ENCODE measurements around the gene PFDN1.
"Not testable (repeated sequence)": the region's sequence is repeated elsewhere in the genome, so short reads cannot be mapped to it uniquely, and the experiment has no call there.

Gene PFDN1

DNA sequence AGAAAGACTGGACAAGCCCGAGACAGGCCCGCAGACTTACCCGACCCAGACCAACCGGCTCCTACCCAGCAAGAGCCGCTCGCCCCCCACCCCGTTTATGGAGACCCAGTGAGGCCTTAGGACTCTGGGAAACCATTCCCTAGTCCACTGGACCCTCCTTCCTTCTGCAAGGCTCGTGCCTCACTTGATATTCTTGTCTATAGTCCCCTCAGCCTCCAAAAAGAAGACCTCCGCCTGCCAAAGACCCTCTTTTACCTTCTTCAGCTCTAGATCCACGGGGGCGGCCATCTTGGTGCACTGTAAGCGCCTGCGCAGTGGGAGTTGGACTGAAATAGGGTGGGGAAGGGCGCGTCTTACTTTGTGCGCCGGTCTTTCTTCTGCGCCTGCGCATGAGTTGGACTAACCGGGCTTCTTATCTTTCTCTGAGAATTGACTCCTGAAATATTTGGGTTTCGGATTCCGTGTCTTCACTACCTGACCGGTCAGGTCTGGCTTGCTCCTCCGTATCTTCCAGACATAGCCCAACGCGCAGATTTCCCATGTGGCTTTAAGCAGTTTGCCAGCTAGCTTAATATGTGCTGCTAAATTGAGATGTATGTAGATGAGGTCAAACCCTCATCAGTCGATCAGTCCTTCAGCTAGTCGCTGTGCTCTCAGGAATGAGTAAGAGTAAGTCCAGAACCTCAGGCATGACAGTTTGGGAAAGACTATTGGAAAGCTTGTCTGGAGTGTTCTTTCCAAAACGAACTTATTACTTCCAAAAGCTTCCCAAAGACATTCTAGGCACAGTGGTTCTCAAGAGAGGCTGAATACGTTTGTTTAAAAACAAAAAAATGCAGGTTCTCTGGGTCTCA lies at the start of gene PFDN1:
TSS of gene PFDN1 (minus strand) at position 316 of the 854 bp plus-strand sequence. CDS start at position 288, 28 bp downstream.
- DNase-seq: peak; percentile 94
- in situ Hi-C loops (cut with MboI; ENCODE audit: low pct_unique_long_range_greater_than_20kb, low sequenced_read_pairs): no loop called here

GRCh38 chr5:140351609-140352334 lies 48.9 kb upstream of the PFDN1 start:
- in situ Hi-C loops (cut with MboI; ENCODE audit: low pct_unique_long_range_greater_than_20kb, low sequenced_read_pairs): loop anchor here (10.0 kb wide), 1 partner anchor 107 kb away; no protein-coding TSS in a partner anchor
- DNase-seq: peak; percentile 82

GRCh38 chr5:140349244-140349643 lies 46.3 kb upstream of the PFDN1 start:
- DNase-seq: no peak
- in situ Hi-C loops (cut with MboI; ENCODE audit: low pct_unique_long_range_greater_than_20kb, low sequenced_read_pairs): no loop called here

- no peak for DNase-seq
- in situ Hi-C loops (cut with MboI; ENCODE audit: low pct_unique_long_range_greater_than_20kb, low sequenced_read_pairs): no loop called here
These were observed 45.2 kb upstream of the PFDN1 start for GRCh38 chr5:140348104-140348503.

- no peak for DNase-seq
- in situ Hi-C loops (cut with MboI; ENCODE audit: low pct_unique_long_range_greater_than_20kb, low sequenced_read_pairs): no loop called here
These were observed 44.5 kb upstream of the PFDN1 start for GRCh38 chr5:140347360-140347759.

DNA sequence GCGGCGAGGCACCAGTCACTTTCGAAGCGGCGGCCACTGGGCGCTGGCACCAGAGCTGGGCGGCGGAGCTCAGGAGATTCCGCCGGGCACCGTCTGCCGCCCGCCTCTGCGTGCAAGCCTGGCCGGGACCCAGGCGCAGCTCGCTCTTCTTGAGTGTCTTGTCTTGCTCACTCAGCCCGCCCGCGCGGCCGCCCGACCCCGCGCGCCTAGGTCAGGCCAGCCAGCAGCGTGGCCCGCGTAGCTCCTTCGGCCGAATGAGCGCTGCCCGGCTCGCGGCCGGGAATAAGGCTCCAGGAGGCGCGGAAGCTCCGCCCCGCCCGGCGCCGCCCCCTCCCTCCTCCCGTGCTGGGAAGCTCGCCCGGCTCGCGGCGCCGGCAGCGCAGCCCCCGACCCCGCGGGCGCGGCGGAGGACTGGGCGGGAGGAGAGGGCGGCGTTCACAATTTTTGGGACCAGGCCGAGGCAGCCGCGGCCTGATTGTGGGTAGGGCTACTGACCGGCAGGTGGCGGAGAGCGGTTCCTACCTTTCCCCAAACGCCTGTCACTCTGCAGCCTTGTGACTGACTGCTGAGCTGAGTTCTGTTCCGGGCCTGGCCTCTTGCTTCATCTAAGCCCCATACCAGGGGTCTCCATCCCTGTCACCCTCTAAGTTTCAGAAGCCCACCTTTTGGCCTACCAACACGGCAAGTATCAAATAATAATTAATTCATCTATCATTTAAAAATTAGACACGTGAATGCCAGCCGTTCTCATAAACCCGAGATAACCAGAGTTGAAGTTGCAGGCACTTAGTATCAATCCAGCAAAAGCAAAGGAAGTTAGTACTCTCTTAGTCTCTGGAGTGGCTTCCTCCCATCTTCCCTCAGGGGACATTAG lies 43.7 kb upstream of the PFDN1 start, which contains the start of gene HBEGF:
TSS of gene HBEGF (minus strand) at position 256 of the 874 bp plus-strand sequence. CDS start 275 bp downstream, outside the sequence.
- DNase-seq: peak; percentile 86
- in situ Hi-C loops (cut with MboI; ENCODE audit: low pct_unique_long_range_greater_than_20kb, low sequenced_read_pairs): no loop called here

- in situ Hi-C loops (cut with MboI; ENCODE audit: low pct_unique_long_range_greater_than_20kb, low sequenced_read_pairs): no loop called here
- DNase-seq: peak; percentile 68
These were observed 43.0 kb upstream of the PFDN1 start for GRCh38 chr5:140345919-140346347.

DNA sequence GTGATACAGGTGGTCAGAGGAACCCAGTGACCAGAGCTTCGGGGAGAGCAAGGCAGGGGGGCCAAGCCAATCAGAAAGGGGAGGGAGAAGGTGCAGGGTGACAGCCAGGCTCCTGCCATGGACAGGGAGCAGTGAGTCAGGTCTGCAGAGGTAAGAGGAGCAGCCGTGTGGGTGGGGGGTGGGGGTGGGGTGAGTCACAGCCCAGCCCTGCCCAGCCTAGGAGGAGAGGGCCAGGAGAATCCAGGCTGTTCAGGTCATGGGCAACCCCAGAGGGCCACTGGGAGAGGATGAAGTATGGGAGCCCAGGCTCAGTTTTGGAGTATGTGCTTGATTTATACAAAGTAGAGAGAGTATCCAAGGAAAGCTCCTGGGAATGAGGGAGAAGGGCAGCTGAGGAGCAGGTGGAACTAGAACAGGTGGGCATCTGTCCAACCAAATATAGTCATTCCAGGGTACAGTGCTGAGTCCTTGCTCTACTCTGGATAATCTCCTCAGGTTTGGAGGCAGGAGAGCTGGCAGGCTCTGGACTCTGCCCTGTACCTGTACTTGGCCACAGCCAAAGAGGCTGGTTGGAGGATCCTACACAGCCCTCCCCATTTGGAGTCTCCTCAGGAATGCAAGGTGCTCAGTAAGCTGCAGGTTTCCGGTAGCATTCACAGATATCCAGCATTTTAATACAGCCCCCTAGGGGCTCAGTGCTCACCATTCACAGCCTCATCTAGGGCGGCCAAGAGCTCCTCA lies 42.0 kb upstream of the PFDN1 start:
- in situ Hi-C loops (cut with MboI; ENCODE audit: low pct_unique_long_range_greater_than_20kb, low sequenced_read_pairs): no loop called here
- no peak for DNase-seq

- in situ Hi-C loops (cut with MboI; ENCODE audit: low pct_unique_long_range_greater_than_20kb, low sequenced_read_pairs); DNase-seq: not testable (repeated sequence)
These were observed 40.9 kb upstream of the PFDN1 start for GRCh38 chr5:140343849-140344248.

- peak; percentile 53 for DNase-seq
- in situ Hi-C loops (cut with MboI; ENCODE audit: low pct_unique_long_range_greater_than_20kb, low sequenced_read_pairs): no loop called here
These were observed 40.0 kb upstream of the PFDN1 start for GRCh38 chr5:140342896-140343295.

GRCh38 chr5:140342287-140342686 lies 39.4 kb upstream of the PFDN1 start:
- DNase-seq: peak; percentile 98
- in situ Hi-C loops (cut with MboI; ENCODE audit: low pct_unique_long_range_greater_than_20kb, low sequenced_read_pairs): no loop called here

- in situ Hi-C loops (cut with MboI; ENCODE audit: low pct_unique_long_range_greater_than_20kb, low sequenced_read_pairs): no loop called here
- DNase-seq: no peak
These were observed 38.7 kb upstream of the PFDN1 start for GRCh38 chr5:140341591-140341990.

DNA sequence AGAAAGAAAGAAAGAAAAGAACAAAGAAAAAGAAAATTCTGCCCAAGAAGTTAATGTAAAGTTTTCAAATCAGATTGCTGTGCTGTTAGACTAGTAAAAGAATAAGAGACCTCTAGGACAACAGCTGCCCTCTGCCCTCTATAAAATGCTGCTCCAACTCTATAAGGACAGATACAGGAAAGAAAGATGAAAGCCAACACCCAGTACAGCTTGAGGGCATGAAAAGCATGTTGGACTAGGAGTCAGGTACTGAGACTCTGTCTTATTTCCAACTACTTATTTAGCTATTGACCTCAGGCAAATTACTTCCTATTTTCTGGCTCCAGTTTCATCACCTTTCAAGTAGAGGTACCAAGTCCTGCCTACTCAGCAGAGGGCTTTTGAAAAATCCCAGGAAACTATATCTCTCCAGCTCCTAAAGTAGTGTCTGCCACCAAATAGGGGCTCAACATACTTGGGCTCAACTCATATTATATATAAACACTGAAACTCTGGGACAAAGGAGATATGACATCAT lies 37.8 kb upstream of the PFDN1 start:
- no peak for DNase-seq
- in situ Hi-C loops (cut with MboI; ENCODE audit: low pct_unique_long_range_greater_than_20kb, low sequenced_read_pairs): no loop called here

- in situ Hi-C loops (cut with MboI; ENCODE audit: low pct_unique_long_range_greater_than_20kb, low sequenced_read_pairs): no loop called here
- DNase-seq: no peak
These were observed 36.7 kb upstream of the PFDN1 start for GRCh38 chr5:140339636-140340035.

- no peak for DNase-seq
- in situ Hi-C loops (cut with MboI; ENCODE audit: low pct_unique_long_range_greater_than_20kb, low sequenced_read_pairs): no loop called here
These were observed 36.0 kb upstream of the PFDN1 start for GRCh38 chr5:140338908-140339307.

DNA sequence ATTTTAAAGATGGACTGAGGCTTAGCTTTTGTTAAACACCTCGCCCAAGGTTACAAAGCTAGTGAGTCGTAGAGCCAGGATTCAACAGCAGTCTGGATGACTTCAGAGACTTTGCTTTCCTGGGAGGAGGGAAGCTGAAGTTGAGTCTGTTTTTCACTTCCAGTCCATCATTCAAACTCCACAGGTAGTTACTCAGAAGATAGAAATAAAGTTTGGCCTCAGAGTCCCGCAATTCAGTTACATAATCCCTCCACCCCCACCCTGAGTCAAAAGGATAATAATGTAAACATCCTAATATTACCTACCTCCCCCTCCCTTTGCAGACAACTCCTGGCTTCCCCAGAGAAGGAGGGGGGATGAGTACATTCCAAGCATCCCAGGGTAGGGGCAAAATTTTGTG lies 35.4 kb upstream of the PFDN1 start:
- in situ Hi-C loops (cut with MboI; ENCODE audit: low pct_unique_long_range_greater_than_20kb, low sequenced_read_pairs): no loop called here
- no peak for DNase-seq

DNA sequence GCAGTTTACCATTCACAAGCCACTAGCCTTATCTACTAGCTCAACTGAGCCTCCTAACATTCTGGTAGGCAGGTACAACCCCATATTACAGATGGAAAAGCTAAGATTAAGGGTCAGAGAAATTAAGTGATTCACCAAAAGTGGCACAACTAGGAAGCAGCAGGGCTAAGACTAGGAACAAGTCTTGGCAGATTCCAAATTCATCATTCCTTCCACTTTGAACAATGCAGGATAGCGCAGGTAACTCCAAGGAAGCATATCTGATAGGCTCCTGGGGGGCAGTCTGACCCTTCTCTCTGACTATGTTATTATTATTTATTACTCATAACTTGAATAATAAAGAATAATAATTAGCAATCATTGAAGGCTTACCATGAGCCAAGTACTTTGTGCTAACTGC lies 35.0 kb upstream of the PFDN1 start:
- in situ Hi-C loops (cut with MboI; ENCODE audit: low pct_unique_long_range_greater_than_20kb, low sequenced_read_pairs): no loop called here
- DNase-seq: no peak

GRCh38 chr5:140336388-140336787 lies 33.5 kb upstream of the PFDN1 start:
- no peak for DNase-seq
- in situ Hi-C loops (cut with MboI; ENCODE audit: low pct_unique_long_range_greater_than_20kb, low sequenced_read_pairs): no loop called here

Data from KBM-7 (cell line).